SK-N-MC (cell line): ENCODE measurements around the gene ST6GAL1.

Source experiments
- EZH2 ChIP-seq: fragments of 200-600 bp; sonication (generic); IDR thresholded peaks from one replicate; pipeline ENCODE4 v1.6.1; 2017; ENCODE audit warnings: antibody characterized with exemption
- POLR2AphosphoS5 ChIP-seq: IDR thresholded peaks from 2 replicates; pipeline ENCODE4 v1.6.1; 2012; ENCODE audit warnings: mild to moderate bottlenecking, low read depth, low read length, borderline replicate concordance

- TF ChIP-seq EZH2 = no peak
- no peak for TF ChIP-seq POLR2AphosphoS5
Measured at GRCh38 chr3:187000711-187001151, 70.4 kb downstream of the ST6GAL1 start.
